OCI-LY3 (cell line): ENCODE measurements around the gene CECR2.

Experiments used
- CTCF ChIP-seq: fragments of 200-600, 300-600 bp; sonication (generic); IDR thresholded peaks from 2 replicates; pipeline ENCODE4 v1.5.1; 2014; ENCODE audit warnings: antibody characterized with exemption, low read length, low read depth
- EZH2phosphoT487 ChIP-seq: fragments of 200-600 bp; shearing (Covaris generic); IDR thresholded peaks from 2 replicates; pipeline ENCODE4 v1.6.1; 2018; ENCODE audit warnings: antibody characterized with exemption, mixed run types, low read depth

DNA sequence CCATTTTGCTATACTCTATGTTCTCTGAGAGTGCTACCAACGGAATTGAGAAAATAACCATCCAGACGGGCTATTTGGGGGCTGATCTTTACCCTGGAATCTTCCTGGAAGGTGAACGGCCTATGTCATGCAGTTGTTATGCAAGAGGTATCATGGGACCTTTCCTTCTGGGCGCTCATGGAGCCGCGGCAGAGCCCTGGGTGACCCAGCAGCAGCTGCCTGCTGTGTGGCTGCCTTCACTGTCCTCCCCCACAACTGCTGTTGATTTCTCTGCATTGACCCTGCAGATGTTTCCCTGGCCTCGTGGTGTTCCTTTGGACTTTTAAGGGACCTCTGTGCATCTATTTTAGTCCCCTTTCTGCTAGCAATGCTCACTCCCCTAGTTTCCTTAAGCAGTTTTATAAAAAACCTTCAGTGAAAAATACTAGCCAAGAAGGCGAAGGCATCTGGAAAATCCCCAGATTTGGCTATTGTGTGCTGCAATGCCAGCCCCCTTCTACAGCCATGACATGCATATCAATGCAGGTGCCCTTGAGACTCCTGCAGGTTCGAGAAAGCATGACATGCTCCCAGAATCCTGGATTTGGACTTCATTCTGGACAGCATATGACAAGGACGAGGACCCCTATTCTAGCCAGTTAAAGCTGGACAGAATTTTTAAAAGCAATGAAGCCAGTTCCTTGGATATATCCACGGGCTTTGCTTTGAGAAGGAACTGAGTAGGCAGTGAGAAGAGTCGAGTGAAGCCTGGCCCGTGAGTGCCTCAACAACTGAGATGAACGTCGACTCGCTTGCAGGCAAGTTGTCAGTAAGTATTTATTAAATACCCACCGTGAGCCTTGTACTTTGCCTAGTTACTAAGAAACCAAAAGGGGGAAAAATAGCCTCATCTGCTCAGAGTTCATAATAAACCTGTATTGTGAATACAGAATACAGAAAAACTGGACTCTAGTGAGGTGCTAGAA lies 193.9 kb downstream of the CECR2 start, which contains the start of gene SLC25A18:
- TF ChIP-seq CTCF: no peak
- TF ChIP-seq EZH2phosphoT487: no peak
